HepG2 (cell line): ENCODE data around the gene SALL4. TPM values are rescaled to one million over a fixed set of nuclear protein-coding genes. Genes with fewer than 3 reads are reported as not detected.

Source experiments
- ATM ChIP-seq: fragments of 450-650 bp; IDR thresholded peaks from 2 replicates; pipeline ENCODE4 v1.7.1; 2017; ENCODE audit warnings: mild to moderate bottlenecking, borderline replicate concordance
- CCAR2 ChIP-seq: fragments of 200-400 bp; formaldehyde crosslinking; optimal IDR thresholded peaks from 2 replicates; pipeline ENCODE3; 2018; ENCODE audit warnings: low read depth, mild to moderate bottlenecking, low read length, moderate library complexity
- CTCF ChIP-seq: sonication (generic); formaldehyde crosslinking; IDR thresholded peaks from 2 replicates; pipeline ENCODE4 v1.5.0; 2020; ENCODE audit warnings: mild to moderate bottlenecking, missing genetic modification reagents, moderate library complexity
- DMTF1 ChIP-seq: sonication (generic); formaldehyde crosslinking; IDR thresholded peaks from 2 replicates; pipeline ENCODE4 v1.4.0; 2020; ENCODE audit warnings: mild to moderate bottlenecking, missing genetic modification reagents
- ELF3 ChIP-seq: IDR thresholded peaks from 2 replicates; pipeline ENCODE4 v1.6.1; 2016; ENCODE audit warnings: missing genetic modification reagents, missing compliant biosample characterization
- NAIF1 ChIP-seq: sonication (generic); formaldehyde crosslinking; IDR thresholded peaks from 2 replicates; pipeline ENCODE4 v1.5.0; 2020; ENCODE audit warnings: mild to moderate bottlenecking, missing genetic modification reagents, borderline replicate concordance
- POLR2A ChIP-seq, 2 experiments: IDR thresholded peaks; 2 replicates each; pipeline ENCODE4 v1.6.1; 2011; ENCODE audit warnings: low read depth in 2 of 2, low read length in 2 of 2, mild to moderate bottlenecking in 1 of 2, moderate library complexity in 1 of 2; ENCODE audit not compliant: insufficient read depth in 1 of 2
- TBX2 ChIP-seq: sonication (generic); formaldehyde crosslinking; IDR thresholded peaks from 2 replicates; pipeline ENCODE4 v1.5.0; 2020; ENCODE audit warnings: missing genetic modification reagents, mild to moderate bottlenecking, borderline replicate concordance
- TCF12 ChIP-seq, 2 experiments: fragments of 450-650 bp in 1 of 2; sonication (generic) in 1 of 2; formaldehyde crosslinking in 1 of 2; IDR thresholded peaks; 2 replicates each; pipeline versions ENCODE4 v1.6.1 to v1.8.0; 2017 to 2022; ENCODE audit warnings: antibody characterized with exemption in 1 of 2, mild to moderate bottlenecking in 1 of 2, missing genetic modification reagents in 1 of 2, moderate library complexity in 1 of 2
- XBP1 ChIP-seq: sonication (generic); formaldehyde crosslinking; IDR thresholded peaks from 2 replicates; pipeline ENCODE4 v1.5.0; 2020; ENCODE audit warnings: missing genetic modification reagents
- ZEB1 ChIP-seq: IDR thresholded peaks from 2 replicates; pipeline ENCODE4 v1.6.1; 2012; ENCODE audit warnings: mild to moderate bottlenecking, low read depth, inconsistent platforms; ENCODE audit not compliant: insufficient replicate concordance
- ZFP91 ChIP-seq: sonication (generic); formaldehyde crosslinking; IDR thresholded peaks from 2 replicates; pipeline ENCODE4 v1.9.0; 2022; ENCODE audit warnings: missing genetic modification reagents, mild to moderate bottlenecking, borderline replicate concordance
- ZMYM2 ChIP-seq: sonication (generic); formaldehyde crosslinking; IDR thresholded peaks from 2 replicates; pipeline ENCODE4 v1.8.0; 2022; ENCODE audit warnings: mild to moderate bottlenecking, missing genetic modification reagents
- ZNF383 ChIP-seq: sonication (generic); formaldehyde crosslinking; IDR thresholded peaks from 2 replicates; pipeline ENCODE4 v1.4.0; 2020; ENCODE audit warnings: missing genetic modification reagents, mild to moderate bottlenecking, borderline replicate concordance
- polyA plus RNA-seq, 8 experiments: library from polyadenylated mRNA; depleted of rRNA in 3 of 8; stranded (reverse) in 7 of 8; unstranded in 1 of 8; fragments of >200 nt; fragmentation: Illumina TruSeq in 4 of 8; extraction: Trizol in 4 of 8; gene quantifications; 2 replicates each; pipeline versions ENCODE4 v1.2.1 to v1.2.3, GENCODE V29; 2011 to 2016; ENCODE audit warnings: low read depth in 4 of 8, missing spikeins in 1 of 8, mixed read lengths in 1 of 8; ENCODE audit not compliant: insufficient read depth in 1 of 8
- total RNA-seq, 5 experiments: library from RNA; depleted of rRNA; stranded (reverse); fragments of >200 nt; fragmentation: Illumina TruSeq; extraction: Trizol; gene quantifications; 2 replicates each; pipeline ENCODE4 v1.2.3, GENCODE V29; 2016; ENCODE audit warnings: low read depth in 1 of 5
- TF ChIP-seq, protein P1 (sequence below): sonication (generic); formaldehyde crosslinking; IDR thresholded peaks from 2 replicates; pipeline ENCODE4 v1.4.0; 2020; ENCODE audit warnings: missing genetic modification reagents, low read depth, mild to moderate bottlenecking, borderline replicate concordance
- TF ChIP-seq, protein P2 (sequence below): sonication (generic); formaldehyde crosslinking; IDR thresholded peaks from 2 replicates; pipeline ENCODE4 v1.4.0; 2020; ENCODE audit warnings: missing genetic modification reagents, borderline replicate concordance
- TF ChIP-seq, protein P3 (sequence below): IDR thresholded peaks from 2 replicates; pipeline ENCODE4 v1.6.1; 2016; ENCODE audit warnings: mild to moderate bottlenecking

Gene SALL4
- total and polyA plus RNA-seq, 2 of the 13 experiments (the other 11 are each of a cell fraction or from before 2014, with no cell fraction given): 0.33 to 1.8 TPM

GRCh38 chr20:51752343-51752951, 49.9 kb downstream of the SALL4 start (continued):
- 0 out of 2 replicates have a peak, but pooled peaks have one; percentile 14 for TF ChIP-seq CTCF
- no peak for TF ChIP-seq XBP1 (CRISPR knock-in tag)
- TF ChIP-seq, protein P1, sequence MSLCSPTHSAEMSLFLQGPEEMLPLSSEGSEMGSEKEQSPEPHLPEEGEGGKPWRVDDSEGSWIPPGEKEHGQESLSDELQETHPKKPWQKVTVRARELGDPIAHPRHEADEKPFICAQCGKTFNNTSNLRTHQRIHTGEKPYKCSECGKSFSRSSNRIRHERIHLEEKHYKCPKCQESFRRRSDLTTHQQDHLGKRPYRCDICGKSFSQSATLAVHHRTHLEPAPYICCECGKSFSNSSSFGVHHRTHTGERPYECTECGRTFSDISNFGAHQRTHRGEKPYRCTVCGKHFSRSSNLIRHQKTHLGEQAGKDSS (CRISPR knock-in tag): peak; percentile 69; the same call in 1 of the 2 replicates
- no peak for TF ChIP-seq ATM
- TF ChIP-seq, protein P2, sequence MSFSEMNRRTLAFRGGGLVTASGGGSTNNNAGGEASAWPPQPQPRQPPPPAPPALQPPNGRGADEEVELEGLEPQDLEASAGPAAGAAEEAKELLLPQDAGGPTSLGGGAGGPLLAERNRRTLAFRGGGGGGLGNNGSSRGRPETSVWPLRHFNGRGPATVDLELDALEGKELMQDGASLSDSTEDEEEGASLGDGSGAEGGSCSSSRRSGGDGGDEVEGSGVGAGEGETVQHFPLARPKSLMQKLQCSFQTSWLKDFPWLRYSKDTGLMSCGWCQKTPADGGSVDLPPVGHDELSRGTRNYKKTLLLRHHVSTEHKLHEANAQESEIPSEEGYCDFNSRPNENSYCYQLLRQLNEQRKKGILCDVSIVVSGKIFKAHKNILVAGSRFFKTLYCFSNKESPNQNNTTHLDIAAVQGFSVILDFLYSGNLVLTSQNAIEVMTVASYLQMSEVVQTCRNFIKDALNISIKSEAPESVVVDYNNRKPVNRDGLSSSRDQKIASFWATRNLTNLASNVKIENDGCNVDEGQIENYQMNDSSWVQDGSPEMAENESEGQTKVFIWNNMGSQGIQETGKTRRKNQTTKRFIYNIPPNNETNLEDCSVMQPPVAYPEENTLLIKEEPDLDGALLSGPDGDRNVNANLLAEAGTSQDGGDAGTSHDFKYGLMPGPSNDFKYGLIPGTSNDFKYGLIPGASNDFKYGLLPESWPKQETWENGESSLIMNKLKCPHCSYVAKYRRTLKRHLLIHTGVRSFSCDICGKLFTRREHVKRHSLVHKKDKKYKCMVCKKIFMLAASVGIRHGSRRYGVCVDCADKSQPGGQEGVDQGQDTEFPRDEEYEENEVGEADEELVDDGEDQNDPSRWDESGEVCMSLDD (CRISPR knock-in tag): no peak
- TF ChIP-seq ZFP91 (CRISPR knock-in tag): 0 out of 2 replicates have a peak, but pooled peaks have one; percentile 28
- 0 out of 2 replicates have a peak, but pooled peaks have one; percentile 82 for TF ChIP-seq ZMYM2 (CRISPR knock-in tag)
- no peak for TF ChIP-seq TCF12 (IDR thresholded peaks at IDR 0.05)
- 0 out of 2 replicates have a peak, but pooled peaks have one; percentile 56 for TF ChIP-seq TCF12 (CRISPR knock-in tag; IDR thresholded peaks at IDR 0.05)
- TF ChIP-seq ELF3: peak; percentile 12; the same call in 1 of the 2 replicates
- TF ChIP-seq, protein P3, sequence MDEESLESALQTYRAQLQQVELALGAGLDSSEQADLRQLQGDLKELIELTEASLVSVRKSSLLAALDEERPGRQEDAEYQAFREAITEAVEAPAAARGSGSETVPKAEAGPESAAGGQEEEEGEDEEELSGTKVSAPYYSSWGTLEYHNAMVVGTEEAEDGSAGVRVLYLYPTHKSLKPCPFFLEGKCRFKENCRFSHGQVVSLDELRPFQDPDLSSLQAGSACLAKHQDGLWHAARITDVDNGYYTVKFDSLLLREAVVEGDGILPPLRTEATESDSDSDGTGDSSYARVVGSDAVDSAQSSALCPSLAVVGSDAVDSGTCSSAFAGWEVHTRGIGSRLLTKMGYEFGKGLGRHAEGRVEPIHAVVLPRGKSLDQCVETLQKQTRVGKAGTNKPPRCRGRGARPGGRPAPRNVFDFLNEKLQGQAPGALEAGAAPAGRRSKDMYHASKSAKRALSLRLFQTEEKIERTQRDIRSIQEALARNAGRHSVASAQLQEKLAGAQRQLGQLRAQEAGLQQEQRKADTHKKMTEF: peak; percentile 52; the same call in 1 of the 2 replicates
- TF ChIP-seq NAIF1 (CRISPR knock-in tag): no peak; the same call in 1 of the 2 replicates
- peak; percentile 58; the same call in 1 of the 2 replicates for TF ChIP-seq TBX2 (CRISPR knock-in tag)
- TF ChIP-seq CCAR2: no peak
- 0 out of 2 replicates have a peak, but pooled peaks have one; percentile 31 for TF ChIP-seq DMTF1 (CRISPR knock-in tag)
- TF ChIP-seq POLR2A (IDR thresholded peaks at IDR 0.05; ENCODE audit: insufficient read depth in 1 of 2, low read depth in 2 of 2, low read length in 2 of 2): no peak
- 0 out of 2 replicates have a peak, but pooled peaks have one; percentile 49 for TF ChIP-seq ZNF383
- peak; percentile 39 for TF ChIP-seq ZEB1
